ENCODE measurements around the gene B9D1.

B9D1 gene

DNA sequence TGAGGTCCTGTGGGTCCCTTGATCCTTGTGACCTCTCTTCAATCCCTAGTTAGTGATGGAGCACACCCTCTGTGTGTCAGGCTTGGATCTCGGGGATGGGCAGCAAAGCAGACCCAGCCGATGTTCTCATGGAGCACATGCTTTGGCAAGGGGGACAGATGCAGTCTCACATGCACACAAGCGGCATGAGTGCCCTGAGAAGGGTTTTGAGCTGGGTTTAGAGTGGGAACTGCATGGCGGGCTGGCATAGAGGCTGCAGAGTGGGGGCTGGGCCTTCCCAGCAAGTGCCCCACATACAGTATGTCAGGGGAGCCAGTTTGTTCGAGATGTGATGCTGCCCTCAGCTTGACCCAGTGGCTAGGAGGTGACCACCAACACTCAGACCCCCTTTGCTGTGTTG, 41.6 kb downstream of the B9D1 start:
- H3K4me3 ChIP-seq (ENCODE audit: low read depth, low read length) = no peak overlapping the region
- DNase-seq (ENCODE audit: low read depth) = no peak
- TF ChIP-seq, protein P1, sequence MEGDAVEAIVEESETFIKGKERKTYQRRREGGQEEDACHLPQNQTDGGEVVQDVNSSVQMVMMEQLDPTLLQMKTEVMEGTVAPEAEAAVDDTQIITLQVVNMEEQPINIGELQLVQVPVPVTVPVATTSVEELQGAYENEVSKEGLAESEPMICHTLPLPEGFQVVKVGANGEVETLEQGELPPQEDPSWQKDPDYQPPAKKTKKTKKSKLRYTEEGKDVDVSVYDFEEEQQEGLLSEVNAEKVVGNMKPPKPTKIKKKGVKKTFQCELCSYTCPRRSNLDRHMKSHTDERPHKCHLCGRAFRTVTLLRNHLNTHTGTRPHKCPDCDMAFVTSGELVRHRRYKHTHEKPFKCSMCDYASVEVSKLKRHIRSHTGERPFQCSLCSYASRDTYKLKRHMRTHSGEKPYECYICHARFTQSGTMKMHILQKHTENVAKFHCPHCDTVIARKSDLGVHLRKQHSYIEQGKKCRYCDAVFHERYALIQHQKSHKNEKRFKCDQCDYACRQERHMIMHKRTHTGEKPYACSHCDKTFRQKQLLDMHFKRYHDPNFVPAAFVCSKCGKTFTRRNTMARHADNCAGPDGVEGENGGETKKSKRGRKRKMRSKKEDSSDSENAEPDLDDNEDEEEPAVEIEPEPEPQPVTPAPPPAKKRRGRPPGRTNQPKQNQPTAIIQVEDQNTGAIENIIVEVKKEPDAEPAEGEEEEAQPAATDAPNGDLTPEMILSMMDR (IDR thresholded peaks at IDR 0.05; ENCODE audit: insufficient read depth, low read depth, low read length, missing control alignments) = no peak

GRCh38 chr17:19319771-19320505, 42.6 kb downstream of the B9D1 start:
- TF ChIP-seq, protein P1 (IDR thresholded peaks at IDR 0.05; ENCODE audit: insufficient read depth, low read depth, low read length, missing control alignments) = no peak
- no peak overlapping the region for H3K4me3 ChIP-seq (ENCODE audit: low read depth, low read length)
- DNase-seq (ENCODE audit: low read depth) = no peak

- no peak overlapping the region for H3K4me3 ChIP-seq (ENCODE audit: low read depth, low read length)
- TF ChIP-seq, protein P1 (IDR thresholded peaks at IDR 0.05; ENCODE audit: insufficient read depth, low read depth, low read length, missing control alignments) = no peak
- no peak for DNase-seq (ENCODE audit: low read depth)
These were observed 43.9 kb downstream of the B9D1 start for GRCh38 chr17:19318611-19319010.

GRCh38 chr17:19317359-19318095, 45.0 kb downstream of the B9D1 start:
- DNase-seq (ENCODE audit: low read depth) = peak; percentile 68
- H3K4me3 ChIP-seq (ENCODE audit: low read depth, low read length) = no peak overlapping the region

DNA sequence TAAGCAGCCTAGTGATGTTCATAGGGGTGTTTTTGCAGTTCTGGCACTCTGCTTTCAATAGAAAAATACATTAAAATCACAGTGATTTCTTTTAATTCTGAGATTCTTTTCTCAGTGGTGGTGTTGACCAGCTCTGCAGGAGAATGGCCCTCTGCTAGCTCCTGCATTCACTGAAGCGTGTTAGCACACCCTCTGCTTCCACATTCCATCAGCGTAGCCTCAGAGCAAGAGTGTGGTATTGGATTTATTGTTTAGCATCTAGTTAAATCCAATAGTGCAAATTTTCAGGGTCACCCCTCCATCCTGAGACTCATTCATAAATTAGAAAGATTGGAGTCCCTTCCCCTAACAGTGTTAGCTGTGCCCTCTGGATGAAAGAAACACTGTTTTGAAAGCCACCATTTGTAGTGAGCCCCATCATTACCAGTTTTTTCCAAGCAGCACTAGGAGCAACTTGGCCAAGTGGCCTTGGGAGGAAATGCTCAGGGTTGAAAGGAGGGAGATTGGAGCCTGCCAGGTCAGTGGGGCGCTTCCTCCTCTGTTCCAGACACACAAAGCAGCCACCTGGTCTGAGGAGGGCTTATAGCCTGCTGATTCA, 45.7 kb downstream of the B9D1 start:
- DNase-seq (ENCODE audit: low read depth) = no peak
- no peak overlapping the region for H3K4me3 ChIP-seq (ENCODE audit: low read depth, low read length)
- TF ChIP-seq, protein P1 (IDR thresholded peaks at IDR 0.05; ENCODE audit: insufficient read depth, low read depth, low read length, missing control alignments) = no peak

More at GRCh38 chr17:19317359-19318095, 45.0 kb downstream of the B9D1 start:
- TF ChIP-seq, protein P1 (IDR thresholded peaks at IDR 0.05; ENCODE audit: insufficient read depth, low read depth, low read length, missing control alignments) = peak; percentile 40

GRCh38 chr17:19315104-19315503, 47.4 kb downstream of the B9D1 start:
- no peak for DNase-seq (ENCODE audit: low read depth)
- TF ChIP-seq, protein P1 (IDR thresholded peaks at IDR 0.05; ENCODE audit: insufficient read depth, low read depth, low read length, missing control alignments) = no peak
- H3K4me3 ChIP-seq (ENCODE audit: low read depth, low read length) = no peak overlapping the region
